Measurements from ENCODE around the gene BPHL. TPM values are rescaled to one million over a fixed set of nuclear protein-coding genes. Genes with fewer than 3 reads are reported as not detected.
"Not testable (repeated sequence)": the region's sequence is repeated elsewhere in the genome, so short reads cannot be mapped to it uniquely, and the experiment has no call there.

Gene BPHL
- polyA plus RNA-seq, 12 donors: 27.9 to 875 (median 31.9) TPM

GRCh38 chr6:3151691-3152090, 33.2 kb downstream of the BPHL start:
- DNase-seq: no peak

- no peak for DNase-seq
These were observed 34.2 kb downstream of the BPHL start for GRCh38 chr6:3152689-3153088.

GRCh38 chr6:3155416-3155815, 36.9 kb downstream of the BPHL start:
- not testable (repeated sequence) for DNase-seq

GRCh38 chr6:3156184-3157130, 37.9 kb downstream of the BPHL start:
- peak; percentile 33 for DNase-seq

GRCh38 chr6:3157131-3157933, 38.8 kb downstream of the BPHL start, which contains the start of gene TUBB2A:
TUBB2A (minus strand) TSS chr6:3157544; CDS start chr6:3157463, 81 bp downstream.
- DNase-seq: peak; percentile 85

- DNase-seq: no peak
These were observed 41.6 kb downstream of the BPHL start for GRCh38 chr6:3159805-3160781.

- no peak for DNase-seq
These were observed 43.6 kb downstream of the BPHL start for GRCh38 chr6:3162067-3162497.

- peak; percentile 77 for DNase-seq
These were observed 44.2 kb downstream of the BPHL start for GRCh38 chr6:3162565-3163247.

- DNase-seq: peak; percentile 32
These were observed 44.7 kb downstream of the BPHL start for GRCh38 chr6:3163248-3163594.

GRCh38 chr6:3164388-3164787, 45.9 kb downstream of the BPHL start:
- DNase-seq: no peak

GRCh38 chr6:3165631-3166534, 47.4 kb downstream of the BPHL start:
- DNase-seq: no peak

GRCh38 chr6:3166535-3167225, 48.2 kb downstream of the BPHL start:
- DNase-seq: not testable (repeated sequence)

- not testable (repeated sequence) for DNase-seq
These were observed 49.5 kb downstream of the BPHL start for GRCh38 chr6:3168046-3168445.

- DNase-seq: not testable (repeated sequence)
These were observed 52.2 kb downstream of the BPHL start for GRCh38 chr6:3170676-3171075.

- not testable (repeated sequence) for DNase-seq
These were observed 53.0 kb downstream of the BPHL start for GRCh38 chr6:3171313-3172175.

- DNase-seq: not testable (repeated sequence)
These were observed 54.3 kb downstream of the BPHL start for GRCh38 chr6:3172789-3173188.

- DNase-seq: not testable (repeated sequence)
These were observed 55.2 kb downstream of the BPHL start for GRCh38 chr6:3173636-3174089.
